K562 (cell line): ENCODE data around the gene RARRES2. TPM values are rescaled to one million over a fixed set of nuclear protein-coding genes. Genes with fewer than 3 reads are reported as not detected.

ENCODE experiments used
- ASH1L ChIP-seq: fragments of 450-650 bp; IDR thresholded peaks from 2 replicates; pipeline ENCODE4 v1.6.1; 2018; ENCODE audit warnings: borderline replicate concordance, mild to moderate bottlenecking, low read depth; ENCODE audit not compliant: partially characterized antibody
- CBFA2T3 ChIP-seq: fragments of 450-650 bp; IDR thresholded peaks from 2 replicates; pipeline ENCODE4 v1.6.1; 2017
- CREB3L1 ChIP-seq: fragments of 450-650 bp; IDR thresholded peaks from 2 replicates; pipeline ENCODE4 v1.6.1; 2014; ENCODE audit warnings: low read depth, mild to moderate bottlenecking, moderate library complexity, borderline replicate concordance
- CREBBP ChIP-seq: IDR thresholded peaks from one replicate; pipeline ENCODE4 v1.6.1; 2012; ENCODE audit warnings: low read depth, mild to moderate bottlenecking, control low read depth, inconsistent platforms, low read length
- DPF2 ChIP-seq: fragments of 450-650 bp; IDR thresholded peaks from 2 replicates; pipeline ENCODE4 v1.6.1; 2016
- ELK3 ChIP-seq: fragments of 450-650 bp; formaldehyde crosslinking; IDR thresholded peaks from 2 replicates; pipeline ENCODE4 v1.4.0; 2020; ENCODE audit warnings: mild to moderate bottlenecking
- HDGF ChIP-seq: fragments of 450-650 bp; IDR thresholded peaks from 2 replicates; pipeline ENCODE4 v1.6.1; 2016
- ILF3 ChIP-seq: fragments of 450-650 bp; IDR thresholded peaks from 2 replicates; pipeline ENCODE4 v1.6.1; 2018; ENCODE audit warnings: antibody characterized with exemption, mild to moderate bottlenecking, moderate library complexity, borderline replicate concordance
- IRF9 ChIP-seq: fragments of 450-650 bp; IDR thresholded peaks from 2 replicates; pipeline ENCODE4 v1.6.1; 2016; ENCODE audit warnings: missing biosample characterization, missing genetic modification characterization
- JUNB ChIP-seq: fragments of 450-650 bp; formaldehyde crosslinking; conservative IDR thresholded peaks from 2 replicates; pipeline ENCODE4 v1.4.0; 2020; ENCODE audit warnings: mild to moderate bottlenecking
- NKRF ChIP-seq: fragments of 450-650 bp; IDR thresholded peaks from 2 replicates; pipeline ENCODE4 v1.6.1; 2016; ENCODE audit warnings: borderline replicate concordance
- PATZ1 ChIP-seq: fragments of 250-450 bp; sonication (Bioruptor Pico); IDR thresholded peaks from 2 replicates; pipeline ENCODE4 v1.5.0; 2020; ENCODE audit warnings: mild to moderate bottlenecking, borderline replicate concordance
- RHOXF2B ChIP-seq: fragments of 250-450 bp; sonication (Bioruptor Pico); conservative IDR thresholded peaks from 2 replicates; pipeline ENCODE4 v1.5.1; 2021
- ZNF431 ChIP-seq: sonication (generic); formaldehyde crosslinking; IDR thresholded peaks from 2 replicates; pipeline ENCODE4 v1.8.0; 2022; ENCODE audit warnings: mild to moderate bottlenecking, missing genetic modification reagents
- ZNF592 ChIP-seq: fragments of 450-650 bp; IDR thresholded peaks from 2 replicates; pipeline ENCODE4 v1.6.1; 2017; ENCODE audit warnings: antibody characterized with exemption, mild to moderate bottlenecking
- polyA plus RNA-seq, 8 experiments: library from polyadenylated mRNA; depleted of rRNA in 4 of 8; stranded (reverse) in 5 of 8; unstranded in 3 of 8; fragments of >200 nt; fragmentation: Nextera tagmentation in 2 of 8; fragmentation: Illumina TruSeq in 1 of 8; extraction: Ambion mirVana in 2 of 8; extraction: Trizol in 1 of 8; gene quantifications; 2 replicates each; pipeline versions ENCODE4 v1.2.1 to v1.2.3, GENCODE V29; 2011 to 2014; ENCODE audit warnings: inconsistent platforms in 1 of 8, missing spikeins in 1 of 8
- total RNA-seq, 7 experiments: library from RNA; depleted of rRNA in 6 of 7; stranded (reverse); fragments of >200 nt in 6 of 7; fragmentation: Illumina TruSeq in 2 of 7; extraction: Trizol in 2 of 7; gene quantifications; 2 replicates each; pipeline versions ENCODE4 v1.2.1 to v1.2.3, GENCODE V29; 2011 to 2021; ENCODE audit warnings: low replicate concordance in 1 of 7

The RARRES2 gene
- total and polyA plus RNA-seq, 9 of the 15 experiments (the other 6 are each of a cell fraction or from before 2014, with no cell fraction given): 0.11 to 1.7 (median 0.23) TPM; not detected in 6

GRCh38 chr7:150307129-150307528 lies 34.3 kb downstream of the RARRES2 start (continued):
- no peak for TF ChIP-seq JUNB
- no peak for TF ChIP-seq RHOXF2B
- TF ChIP-seq CREB3L1: no peak
- TF ChIP-seq DPF2: no peak
- TF ChIP-seq ELK3 (CRISPR knock-in tag): no peak
- peak; percentile 50 for TF ChIP-seq CBFA2T3
- TF ChIP-seq ZNF592: peak; percentile 63; the same call in 1 of the 2 replicates
- TF ChIP-seq ASH1L: no peak
- TF ChIP-seq PATZ1 (CRISPR knock-in tag): no peak
- no peak for TF ChIP-seq CREBBP
- no peak for TF ChIP-seq ILF3
- no peak for TF ChIP-seq HDGF
- TF ChIP-seq ZNF431 (CRISPR knock-in tag): no peak
- TF ChIP-seq IRF9 (tag): 0 out of 2 replicates have a peak, but pooled peaks have one; percentile 14
- no peak for TF ChIP-seq NKRF
